Liver (tissue), 9 donors: ENCODE data around the gene SYNJ2. TPM values are rescaled to one million over a fixed set of nuclear protein-coding genes. Genes with fewer than 3 reads are reported as not detected.

ENCODE experiments used
- DNase-seq: peaks from one replicate; pipeline ENCODE4 v3.0.0-alpha.2; 2017; ENCODE audit warnings: low spot score
- H3K27ac ChIP-seq, 2 donors: one replicate each; pipeline ENCODE4 v1.7.0; 2013; ENCODE audit warnings: inconsistent platforms in 2 of 2, low read length in 2 of 2, control low read depth in 1 of 2, low read depth in 1 of 2, mild to moderate bottlenecking in 1 of 2
- H3K27me3 ChIP-seq, 4 donors: one replicate each; pipeline versions ENCODE4 v1.6.1 to v1.7.0; 2013; ENCODE audit warnings: low read length in 3 of 4, inconsistent platforms in 1 of 4, mild to moderate bottlenecking in 1 of 4, moderate library complexity in 1 of 4; ENCODE audit not compliant: control insufficient read depth in 4 of 4, insufficient read depth in 4 of 4
- H3K36me3 ChIP-seq, 4 donors: one replicate each; pipeline versions ENCODE4 v1.6.1 to v1.7.0; 2013; ENCODE audit warnings: low read length in 3 of 4, mild to moderate bottlenecking in 3 of 4, low read depth in 1 of 4, moderate library complexity in 1 of 4; ENCODE audit not compliant: control insufficient read depth in 4 of 4, insufficient read depth in 3 of 4
- H3K4me1 ChIP-seq, 4 donors: one replicate each; pipeline versions ENCODE4 v1.6.1 to v1.7.0; 2013; ENCODE audit warnings: low read length in 3 of 4, mild to moderate bottlenecking in 3 of 4, moderate library complexity in 1 of 4; ENCODE audit not compliant: control insufficient read depth in 4 of 4, insufficient read depth in 4 of 4
- H3K4me3 ChIP-seq, 3 donors: one replicate each; pipeline versions ENCODE4 v1.6.1 to v1.7.0; 2013; ENCODE audit warnings: low read length in 3 of 3, control low read depth in 1 of 3, low read depth in 1 of 3, mild to moderate bottlenecking in 1 of 3
- H3K9ac ChIP-seq, 2 donors: one replicate each; pipeline ENCODE4 v1.7.0; 2013; ENCODE audit warnings: low read length in 2 of 2, mild to moderate bottlenecking in 2 of 2, moderate library complexity in 2 of 2, control low read depth in 1 of 2, low read depth in 1 of 2
- H3K9me3 ChIP-seq, 4 donors: one replicate each; pipeline versions ENCODE4 v1.6.1 to v1.7.0; 2013; ENCODE audit warnings: low read length in 3 of 4; ENCODE audit not compliant: control insufficient read depth in 4 of 4
- ATF3 ChIP-seq: IDR thresholded peaks from 2 replicates; pipeline ENCODE4 v1.6.1; 2016; ENCODE audit warnings: antibody characterized with exemption
- EGR1 ChIP-seq, 2 donors: IDR thresholded peaks; 2 replicates each; pipeline ENCODE4 v1.6.1; 2016 to 2018; ENCODE audit warnings: antibody characterized with exemption in 2 of 2, low read depth in 2 of 2
- FOXA2 ChIP-seq: IDR thresholded peaks from 2 replicates; pipeline ENCODE4 v1.6.1; 2016; ENCODE audit warnings: antibody characterized with exemption
- HNF4A ChIP-seq, 2 donors: conservative IDR thresholded peaks; 2 replicates each; pipeline ENCODE4 v1.6.1; 2016; ENCODE audit warnings: antibody characterized with exemption in 2 of 2, mild to moderate bottlenecking in 2 of 2
- RAD21 ChIP-seq, 2 donors: IDR thresholded peaks; 2 replicates each; pipeline ENCODE4 v1.6.1; 2016; ENCODE audit warnings: antibody characterized with exemption in 2 of 2, mild to moderate bottlenecking in 2 of 2
- RXRA ChIP-seq, 2 donors: IDR thresholded peaks; 2 replicates each; pipeline ENCODE4 v1.6.1; 2017 to 2018; ENCODE audit warnings: antibody characterized with exemption in 2 of 2, mild to moderate bottlenecking in 1 of 2
- TAF1 ChIP-seq: conservative IDR thresholded peaks from 2 replicates; pipeline ENCODE4 v1.6.1; 2016; ENCODE audit warnings: antibody characterized with exemption, mild to moderate bottlenecking
- ZBTB33 ChIP-seq: IDR thresholded peaks from 2 replicates; pipeline ENCODE4 v1.6.1; 2016; ENCODE audit warnings: antibody characterized with exemption
- WGBS: extraction: QIAGEN DNeasy Blood & Tissue Kit; methylation state at CpG from one replicate; pipeline ENCODE4 v1.1.7; 2013; 5-methylcytosine and 5-hydroxymethylcytosine counted together
- polyA plus RNA-seq, 2 donors: library from polyadenylated mRNA; stranded (reverse) in 1 of 2; unstranded in 1 of 2; fragments of 200-250 nt in 1 of 2; fragments of >200 nt in 1 of 2; fragmentation: Nextera tagmentation in 1 of 2; extraction: Ambion mirVana in 1 of 2; gene quantifications; one replicate each; pipeline versions ENCODE4 v1.2.1 to v1.2.3, GENCODE V29; 2013 to 2015
- total RNA-seq, 2 donors: library from RNA; depleted of rRNA; stranded (reverse); fragments of >200 nt; gene quantifications; one replicate each; pipeline ENCODE4 v1.2.3, GENCODE V29; 2014
- donor health status: healthy.
- donor health status: healthy.
- donor health status: healthy.
- donor health status: healthy.
- donor health status: healthy.

Gene SYNJ2
- total and polyA plus RNA-seq, 4 donors = 2.4 to 8.9 (median 3.2) TPM

GRCh38 chr6:157955675-157956074 is 26.0 kb upstream of the SYNJ2 start:
- H3K4me1 ChIP-seq = peaks cover 0 to 11% (median 8%) of the 10 kb centered on the region in 4 donors
- no peak overlapping the region for H3K9ac ChIP-seq
- no peak for TF ChIP-seq RXRA (IDR thresholded peaks at IDR 0.05)
- no peaks in the 10 kb centered on the region for H3K36me3 ChIP-seq
- no peaks in the 10 kb centered on the region for H3K27me3 ChIP-seq
- H3K27ac ChIP-seq = no peak overlapping the region
- no peak for DNase-seq
- peaks cover 2 to 8% (median 4%) of the 10 kb centered on the region in 4 donors for H3K9me3 ChIP-seq
- WGBS = 94% methylated on average over 6 of the region's 6 CpGs
- no peak overlapping the region for H3K4me3 ChIP-seq

- no peak overlapping the region for H3K27ac ChIP-seq
- DNase-seq = no peak
- no peak overlapping the region for H3K9ac ChIP-seq
- peaks cover 0 to 11% (median 8%) of the 10 kb centered on the region in 4 donors for H3K4me1 ChIP-seq
- WGBS = 96% methylated on average over 12 of the region's 12 CpGs
- H3K36me3 ChIP-seq = no peaks in the 10 kb centered on the region
- TF ChIP-seq HNF4A (conservative IDR thresholded peaks at IDR 0.05) (no peak), EGR1 (IDR thresholded peaks at IDR 0.05; ENCODE audit: low read depth in 2 of 2) (no peak), ATF3 (no peak), ZBTB33 (no peak), RAD21 (IDR thresholded peaks at IDR 0.05) (no peak)
- H3K27me3 ChIP-seq = no peaks in the 10 kb centered on the region
- peaks cover 2 to 8% (median 4%) of the 10 kb centered on the region in 4 donors for H3K9me3 ChIP-seq
- H3K4me3 ChIP-seq = no peak overlapping the region
Measured at GRCh38 chr6:157956171-157956730, 25.4 kb upstream of the SYNJ2 start.

- H3K27ac ChIP-seq = no peak overlapping the region
- peaks cover 0 to 2% (median 1%) of the 10 kb centered on the region in 4 donors for H3K4me1 ChIP-seq
- 97% methylated on average over 1 of the region's 1 CpG for WGBS
- peaks cover 2 to 8% (median 4%) of the 10 kb centered on the region in 4 donors for H3K9me3 ChIP-seq
- H3K9ac ChIP-seq = no peak overlapping the region
- no peaks in the 10 kb centered on the region for H3K27me3 ChIP-seq
- DNase-seq = no peak
- peak overlapping the region in 1 of 3 donors; percentile 55 for H3K4me3 ChIP-seq
- no peaks in the 10 kb centered on the region for H3K36me3 ChIP-seq
- no peak for TF ChIP-seq HNF4A (conservative IDR thresholded peaks at IDR 0.05)
- no peak for TF ChIP-seq ATF3
- no peak for TF ChIP-seq ZBTB33
- no peak for TF ChIP-seq TAF1
- no peak for TF ChIP-seq FOXA2
- TF ChIP-seq EGR1 (IDR thresholded peaks at IDR 0.05; ENCODE audit: low read depth in 2 of 2) = no peak
Measured at GRCh38 chr6:157959451-157960227, 22.0 kb upstream of the SYNJ2 start.
